Mesenchymal stem cell (in vitro differentiated cells and primary cell): ENCODE measurements around the gene RNF182.
A peak's percentile ranks its signal among the peaks of the same experiment; 100 is the strongest.

ENCODE experiments used
- DNase-seq: peaks from one replicate; pipeline ENCODE4 v3.0.0-alpha.2; 2013
- H2AFZ ChIP-seq: one replicate; pipeline ENCODE4 v1.6.1; 2013; ENCODE audit warnings: low read depth, mild to moderate bottlenecking, control low read depth, inconsistent platforms, low read length, moderate library complexity
- H2AK5ac ChIP-seq: 2 replicates; pipeline ENCODE4 v1.6.1; 2013; ENCODE audit warnings: low read length, moderate library complexity, mild to moderate bottlenecking, inconsistent platforms; ENCODE audit not compliant: severe bottlenecking
- H2BK120ac ChIP-seq: one replicate; pipeline ENCODE4 v1.6.1; 2013; ENCODE audit warnings: low read depth, mild to moderate bottlenecking, inconsistent platforms, low read length, moderate library complexity
- H2BK12ac ChIP-seq, 2 experiments: one replicate each; pipeline ENCODE4 v1.6.1; 2013; ENCODE audit warnings: inconsistent platforms in 2 of 2, low read length in 2 of 2, mild to moderate bottlenecking in 2 of 2, moderate library complexity in 2 of 2, control low read depth in 1 of 2
- H2BK15ac ChIP-seq: one replicate; pipeline ENCODE4 v1.6.1; 2013; ENCODE audit warnings: mild to moderate bottlenecking, low read depth, inconsistent platforms; ENCODE audit not compliant: poor library complexity, severe bottlenecking
- H2BK5ac ChIP-seq: 2 replicates; pipeline ENCODE4 v1.6.1; 2013; ENCODE audit warnings: low read depth, mild to moderate bottlenecking, low read length, control low read depth, inconsistent platforms; ENCODE audit not compliant: poor library complexity, severe bottlenecking
- H3K14ac ChIP-seq, 2 experiments: one replicate each; pipeline ENCODE4 v1.6.1; 2013; ENCODE audit warnings: inconsistent platforms in 2 of 2, low read length in 2 of 2, control low read depth in 1 of 2, mild to moderate bottlenecking in 1 of 2, moderate library complexity in 1 of 2
- H3K18ac ChIP-seq, 2 experiments: one replicate each; pipeline ENCODE4 v1.6.1; 2013; ENCODE audit warnings: inconsistent platforms in 2 of 2, low read length in 2 of 2, control low read depth in 1 of 2, low read depth in 1 of 2, mild to moderate bottlenecking in 1 of 2
- H3K23ac ChIP-seq, 2 experiments: one replicate each; pipeline ENCODE4 v1.6.1; 2013; ENCODE audit warnings: inconsistent platforms in 2 of 2, low read length in 2 of 2, mild to moderate bottlenecking in 2 of 2, moderate library complexity in 2 of 2, control low read depth in 1 of 2
- H3K27ac ChIP-seq: 2 replicates; pipeline ENCODE4 v1.5.1; 2013; ENCODE audit warnings: mild to moderate bottlenecking, moderate library complexity, low read length, control low read depth, inconsistent platforms; ENCODE audit not compliant: poor library complexity, severe bottlenecking
- H3K27me3 ChIP-seq, 2 experiments: 2 replicates each; pipeline versions ENCODE4 v1.6.1 to v1.7.0; 2013; ENCODE audit warnings: low read length in 2 of 2, mild to moderate bottlenecking in 2 of 2, moderate library complexity in 2 of 2, control low read depth in 1 of 2, inconsistent platforms in 1 of 2; ENCODE audit not compliant: control insufficient read depth in 1 of 2, insufficient read depth in 1 of 2
- H3K36me3 ChIP-seq, 2 experiments: 2 replicates each; pipeline versions ENCODE4 v1.6.1 to v1.7.0; 2013; ENCODE audit warnings: low read length in 2 of 2, control low read depth in 1 of 2, inconsistent platforms in 1 of 2, low read depth in 1 of 2, mild to moderate bottlenecking in 1 of 2; ENCODE audit not compliant: insufficient read depth in 2 of 2, control insufficient read depth in 1 of 2
- H3K4ac ChIP-seq, 2 experiments: one replicate each; pipeline ENCODE4 v1.6.1; 2013; ENCODE audit warnings: inconsistent platforms in 2 of 2, low read length in 2 of 2, mild to moderate bottlenecking in 2 of 2, moderate library complexity in 2 of 2, control low read depth in 1 of 2, low read depth in 1 of 2
- H3K4me1 ChIP-seq: 2 replicates; pipeline ENCODE4 v1.6.1; 2013; ENCODE audit warnings: low read depth, low read length, control low read depth; ENCODE audit not compliant: control insufficient read depth, insufficient read depth
- H3K4me2 ChIP-seq: 2 replicates; pipeline ENCODE4 v1.6.1; 2013; ENCODE audit warnings: low read length, mild to moderate bottlenecking, inconsistent platforms; ENCODE audit not compliant: poor library complexity, severe bottlenecking
- H3K4me3 ChIP-seq, 2 experiments: 2 replicates each; pipeline versions ENCODE4 v1.5.1 to v1.7.0; 2013; ENCODE audit warnings: low read length in 2 of 2, mild to moderate bottlenecking in 2 of 2, control low read depth in 1 of 2, low read depth in 1 of 2; ENCODE audit not compliant: insufficient read depth in 1 of 2
- H3K79me1 ChIP-seq: replicated peaks from 2 replicates; pipeline ENCODE4 v1.6.1; 2013; ENCODE audit warnings: mild to moderate bottlenecking, control low read depth, low read length, inconsistent platforms; ENCODE audit not compliant: poor library complexity, severe bottlenecking
- H3K9ac ChIP-seq: 2 replicates; pipeline ENCODE4 v1.7.0; 2013; ENCODE audit warnings: mild to moderate bottlenecking, low read length, moderate library complexity
- H3K9me3 ChIP-seq: 2 replicates; pipeline ENCODE4 v1.7.0; 2013; ENCODE audit warnings: mild to moderate bottlenecking, low read length; ENCODE audit not compliant: control insufficient read depth
- H4K8ac ChIP-seq: one replicate; pipeline ENCODE4 v1.6.1; 2013; ENCODE audit warnings: inconsistent platforms, mild to moderate bottlenecking, low read length, moderate library complexity
- H4K91ac ChIP-seq: one replicate; pipeline ENCODE4 v1.6.1; 2013; ENCODE audit warnings: mild to moderate bottlenecking, low read length, inconsistent platforms
- WGBS: methylation state at CpG from one replicate; pipeline ENCODE4 v1.1.7; 2013; ENCODE audit warnings: mixed read lengths; 5-methylcytosine and 5-hydroxymethylcytosine counted together

Gene RNF182

DNA sequence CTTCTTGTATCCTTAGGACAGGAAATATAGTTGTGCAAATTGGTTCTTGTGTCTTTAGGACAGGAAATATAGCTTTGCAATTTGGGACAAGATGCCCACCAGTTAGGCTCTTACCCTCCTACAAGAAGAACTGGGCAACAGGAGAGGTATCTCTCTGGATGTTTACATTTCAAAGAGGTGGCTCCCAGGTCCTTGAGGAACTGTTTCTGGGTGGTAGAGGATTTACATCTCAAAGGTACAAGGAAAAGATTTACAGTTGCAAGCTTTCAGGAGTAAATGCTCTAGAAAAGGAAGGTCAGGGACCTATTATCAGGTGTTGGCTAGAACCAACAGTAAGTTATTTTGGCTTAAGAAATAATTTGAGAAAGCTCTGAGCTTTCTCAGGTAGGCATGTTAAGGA is 19.2 kb downstream of the RNF182 start:
- Histone ChIP-seq H3K9ac (no peak overlapping the region), H3K27ac (no peak overlapping the region), H3K4ac (no peak overlapping the region), H2AK5ac (no peak overlapping the region), H3K14ac (no peak overlapping the region), H4K8ac (no peak overlapping the region), H3K4me1 (no peaks in the 10 kb centered on the region), H2AFZ (no peak overlapping the region), H2BK15ac (no peak overlapping the region), H3K18ac (no peak overlapping the region), H3K79me1 (peaks cover 19% of the 10 kb centered on the region), H3K4me3 (no peak overlapping the region), H2BK120ac (no peak overlapping the region), H2BK5ac (peak overlapping the region; percentile 31), H3K27me3 (no peaks in the 10 kb centered on the region), H4K91ac (no peak overlapping the region), H3K9me3 (peaks cover 30% of the 10 kb centered on the region), H3K36me3 (no peaks in the 10 kb centered on the region), H3K23ac (no peak overlapping the region), H2BK12ac (no peak overlapping the region), H3K4me2 (no peak overlapping the region)
- no peak for DNase-seq

DNA sequence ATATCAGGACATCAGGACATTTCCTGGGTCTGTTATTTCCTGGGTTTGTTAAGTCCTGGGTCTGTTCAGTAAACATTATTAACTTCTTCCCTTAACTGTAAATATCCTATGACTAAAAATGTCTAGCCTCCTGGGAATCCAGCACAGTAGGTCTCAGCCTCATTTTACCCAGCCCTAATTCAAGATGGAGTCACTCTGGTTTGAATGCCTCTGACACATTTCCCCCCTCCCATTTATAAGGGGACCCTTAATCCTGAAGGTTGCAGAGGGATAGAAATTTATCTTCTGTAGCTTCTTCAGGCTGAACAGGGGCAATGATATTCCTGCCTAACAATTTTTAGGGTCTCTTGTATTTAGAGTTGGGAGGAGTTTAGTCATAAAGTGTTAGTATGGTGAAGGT is 21.8 kb downstream of the RNF182 start:
- no peak overlapping the region for H4K8ac ChIP-seq
- peaks cover 22% of the 10 kb centered on the region for H3K9me3 ChIP-seq
- no peak overlapping the region for H2BK120ac ChIP-seq
- H3K27ac ChIP-seq: no peak overlapping the region
- H3K4me2 ChIP-seq: no peak overlapping the region
- H3K9ac ChIP-seq: no peak overlapping the region
- no peak overlapping the region for H2AK5ac ChIP-seq
- H2AFZ ChIP-seq: no peak overlapping the region
- no peak overlapping the region for H2BK15ac ChIP-seq
- no peak overlapping the region for H3K14ac ChIP-seq
- H3K4ac ChIP-seq: no peak overlapping the region
- H3K4me3 ChIP-seq: no peak overlapping the region
- H3K23ac ChIP-seq: no peak overlapping the region
- H3K27me3 ChIP-seq: no peaks in the 10 kb centered on the region
- DNase-seq: no peak
- H3K18ac ChIP-seq: no peak overlapping the region
- H3K4me1 ChIP-seq: no peaks in the 10 kb centered on the region
- H3K79me1 ChIP-seq: peaks cover 23% of the 10 kb centered on the region
- H2BK12ac ChIP-seq: no peak overlapping the region
- no peak overlapping the region for H2BK5ac ChIP-seq
- H4K91ac ChIP-seq: no peak overlapping the region
- H3K36me3 ChIP-seq: no peaks in the 10 kb centered on the region

DNA sequence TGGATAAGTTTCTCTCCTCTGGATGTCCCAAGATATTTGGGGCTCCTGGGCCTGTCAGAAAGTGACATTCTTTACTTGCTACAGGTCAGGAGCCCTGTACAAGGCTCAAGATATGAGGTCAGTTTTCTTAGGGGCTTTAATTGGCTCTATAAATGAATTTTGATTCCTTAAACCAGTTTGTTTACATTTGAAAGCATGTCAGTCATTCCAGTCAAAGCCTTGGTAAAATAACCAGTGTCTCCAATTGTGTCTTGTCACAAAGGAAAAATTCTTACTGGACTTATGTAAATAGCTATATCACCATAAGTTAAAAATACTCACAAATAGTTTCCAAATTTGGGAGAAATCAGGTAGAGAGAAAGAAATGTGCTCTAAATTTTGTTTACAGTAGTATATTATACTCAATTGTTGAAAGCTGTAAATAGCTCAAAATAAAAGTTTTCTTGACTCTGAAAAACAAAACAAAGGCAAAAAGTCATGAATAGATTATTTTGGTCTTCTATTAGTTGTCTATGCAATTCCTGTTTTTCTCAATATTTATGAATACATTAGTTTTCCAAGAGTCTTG is 22.9 kb downstream of the RNF182 start:
- no peak overlapping the region for H3K4me2 ChIP-seq
- peaks cover 2% of the 10 kb centered on the region for H3K4me1 ChIP-seq
- no peak overlapping the region for H3K27ac ChIP-seq
- no peak overlapping the region for H2AK5ac ChIP-seq
- peaks cover 29% of the 10 kb centered on the region for H3K79me1 ChIP-seq
- no peak overlapping the region for H2AFZ ChIP-seq
- H2BK12ac ChIP-seq: no peak overlapping the region
- H3K9ac ChIP-seq: no peak overlapping the region
- H3K4ac ChIP-seq: no peak overlapping the region
- no peak overlapping the region for H3K23ac ChIP-seq
- H3K18ac ChIP-seq: no peak overlapping the region
- no peak overlapping the region for H4K8ac ChIP-seq
- peaks cover 0 to 3% of the 10 kb centered on the region in 2 experiments for H3K36me3 ChIP-seq
- H3K14ac ChIP-seq: no peak overlapping the region
- no peaks in the 10 kb centered on the region for H3K27me3 ChIP-seq
- H2BK15ac ChIP-seq: no peak overlapping the region
- DNase-seq: no peak
- H4K91ac ChIP-seq: no peak overlapping the region
- no peak overlapping the region for H2BK5ac ChIP-seq
- H3K9me3 ChIP-seq: peaks cover 10% of the 10 kb centered on the region
- H2BK120ac ChIP-seq: no peak overlapping the region
- H3K4me3 ChIP-seq: no peak overlapping the region

DNA sequence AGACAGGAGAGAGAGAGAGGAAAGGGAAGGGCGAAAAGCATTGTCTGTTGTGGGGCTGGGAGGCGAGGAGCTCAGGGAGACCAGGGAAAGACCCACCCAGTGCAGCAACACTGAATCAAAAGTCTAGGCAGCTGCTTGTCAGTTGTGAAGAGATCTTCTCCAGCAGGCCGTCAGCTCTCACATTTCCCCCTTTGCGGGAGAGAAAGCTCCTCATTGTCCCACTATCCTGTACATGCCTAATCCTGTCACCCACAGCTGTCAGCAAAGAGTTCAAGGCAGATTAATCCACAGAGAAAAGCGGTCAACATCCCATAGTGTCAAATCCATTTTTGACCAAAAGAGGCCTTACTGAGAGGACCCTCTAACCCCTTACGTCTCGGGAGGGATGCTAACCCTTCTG is 27.3 kb downstream of the RNF182 start:
- Histone ChIP-seq H2AK5ac (peak overlapping the region; percentile 33), H3K4me3 (no peak overlapping the region), H3K27me3 (no peaks in the 10 kb centered on the region), H2BK5ac (no peak overlapping the region), H3K14ac (peak overlapping the region in 1 of 2 experiments; percentile 48), H3K9ac (no peak overlapping the region), H2BK15ac (no peak overlapping the region), H3K36me3 (peaks cover 0 to 3% of the 10 kb centered on the region in 2 experiments), H3K27ac (peak overlapping the region; percentile 92), H3K18ac (no peak overlapping the region), H2BK12ac (no peak overlapping the region), H4K91ac (no peak overlapping the region), H3K4me2 (no peak overlapping the region), H4K8ac (no peak overlapping the region), H2BK120ac (no peak overlapping the region), H3K79me1 (peaks cover 16% of the 10 kb centered on the region), H3K9me3 (no peaks in the 10 kb centered on the region), H3K23ac (no peak overlapping the region), H3K4me1 (peaks cover 8% of the 10 kb centered on the region), H3K4ac (no peak overlapping the region), H2AFZ (no peak overlapping the region)
- WGBS: 90% methylated on average over 7 of the region's 7 CpGs
- no peak for DNase-seq
